Testis (tissue), 3 donors: ENCODE measurements around the gene MYO1D. TPM values are rescaled to one million over a fixed set of nuclear protein-coding genes. Genes with fewer than 3 reads are reported as not detected.

Source experiments
- DNase-seq: peaks from one replicate; pipeline ENCODE4 v3.0.0-alpha.2; 2019
- H3K27ac ChIP-seq, 2 donors: fragments of 200-600 bp; sonication (generic); one replicate each; pipeline ENCODE4 v1.5.1; 2019
- H3K27me3 ChIP-seq: fragments of 200-600 bp; sonication (generic); one replicate; pipeline ENCODE4 v1.5.1; 2019
- H3K36me3 ChIP-seq: fragments of 200-600 bp; sonication (generic); one replicate; pipeline ENCODE4 v1.5.1; 2017; ENCODE audit warnings: low read depth; ENCODE audit errors: missing control alignments
- H3K4me1 ChIP-seq: fragments of 200-600 bp; sonication (generic); one replicate; pipeline ENCODE4 v1.5.1; 2019
- H3K4me3 ChIP-seq, 2 donors: fragments of 200-600 bp; sonication (generic); one replicate each; pipeline ENCODE4 v1.5.1; 2017 to 2019
- H3K9me3 ChIP-seq: fragments of 200-600 bp; sonication (generic); one replicate; pipeline ENCODE4 v1.5.1; 2017
- POLR2A ChIP-seq: fragments of 450-650 bp; IDR thresholded peaks from one replicate; pipeline ENCODE4 v1.6.1; 2017; ENCODE audit warnings: antibody characterized with exemption, mild to moderate bottlenecking, moderate library complexity
- WGBS, 2 donors: methylation state at CpG; one replicate each; pipeline ENCODE4 v1.1.5; 2018; 5-methylcytosine and 5-hydroxymethylcytosine counted together
- intact Hi-C: fragments of 100-400 bp; cut with DNase I; formaldehyde crosslinking; loops from one replicate; pipeline ENCODE4 v1.15.1; 2023; ENCODE audit warnings: low total_unique reads
- polyA plus RNA-seq: library from polyadenylated mRNA; stranded (reverse); fragments of 350-450 nt; fragmentation: Illumina TruSeq; extraction: RNeasy Lipid Tissue Mini Kit (QIAGEN cat#74804); gene quantifications from one replicate; pipeline ENCODE4 v1.2.3, GENCODE V29; 2014; ENCODE audit warnings: low read depth, low replicate concordance; ENCODE audit not compliant: insufficient read depth
- total RNA-seq, 2 donors: library from RNA; depleted of rRNA; stranded (reverse); fragments of >200 nt; gene quantifications; one replicate each; pipeline ENCODE4 v1.2.3, GENCODE V29; 2016
- TF ChIP-seq, protein P1 (sequence below), 3 experiments: fragments of 450-650 bp in 2 of 3; fragments of 200-600 bp in 1 of 3; sonication (generic) in 1 of 3; IDR thresholded peaks; one replicate each; pipeline ENCODE4 v1.5.1; 2016 to 2019; ENCODE audit warnings: antibody characterized with exemption in 3 of 3, mild to moderate bottlenecking in 2 of 3, moderate library complexity in 1 of 3

MYO1D gene
- total and polyA plus RNA-seq, 3 donors from 2014 or later = 29.5 to 34.1 (median 33.6) TPM

DNA sequence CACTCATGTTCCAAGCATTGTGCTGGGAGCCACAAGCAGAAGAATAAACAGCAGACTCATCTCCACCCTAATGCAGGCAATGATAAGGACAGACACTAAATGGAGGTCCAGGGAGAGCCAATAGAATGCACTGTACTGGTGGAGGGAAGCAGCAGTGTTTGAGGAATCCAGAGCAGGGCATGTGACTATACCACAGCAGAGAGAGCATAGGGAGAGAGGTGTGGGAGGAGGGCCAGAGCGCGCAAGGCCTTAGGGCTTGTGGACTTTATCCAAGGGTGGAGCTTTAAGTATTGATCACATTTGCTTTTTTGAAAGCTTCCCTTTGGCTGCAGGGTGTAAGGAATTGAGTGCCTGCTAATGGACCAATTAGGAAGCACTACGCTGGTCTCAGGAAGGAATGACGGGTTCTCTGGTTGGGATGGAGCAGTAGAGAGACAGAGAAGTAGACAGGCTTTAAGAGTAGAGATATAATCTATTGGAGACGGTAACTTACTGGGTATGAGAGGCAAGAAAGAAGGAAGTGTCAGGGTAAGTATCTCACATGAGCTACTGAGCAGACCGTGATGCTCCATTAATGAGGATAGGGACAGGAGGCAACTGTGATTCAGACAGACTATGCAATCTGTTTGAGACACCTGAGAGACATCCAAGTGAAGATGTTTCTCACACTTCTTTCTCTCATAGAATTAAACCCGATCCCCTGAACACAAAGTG lies 82.2 kb downstream of the MYO1D start:
- H3K36me3 ChIP-seq = no peaks in the 10 kb centered on the region
- no peak for DNase-seq
- no peaks in the 10 kb centered on the region for H3K4me1 ChIP-seq
- no peak overlapping the region for H3K27ac ChIP-seq
- WGBS, 2 donors = 84 to 87% methylated on average over 7 of the region's 7 CpGs
- H3K9me3 ChIP-seq = no peaks in the 10 kb centered on the region
- no peaks in the 10 kb centered on the region for H3K27me3 ChIP-seq
- H3K4me3 ChIP-seq = no peak overlapping the region
- intact Hi-C loops = no loop called here
- no peak for TF ChIP-seq POLR2A
- TF ChIP-seq, protein P1, sequence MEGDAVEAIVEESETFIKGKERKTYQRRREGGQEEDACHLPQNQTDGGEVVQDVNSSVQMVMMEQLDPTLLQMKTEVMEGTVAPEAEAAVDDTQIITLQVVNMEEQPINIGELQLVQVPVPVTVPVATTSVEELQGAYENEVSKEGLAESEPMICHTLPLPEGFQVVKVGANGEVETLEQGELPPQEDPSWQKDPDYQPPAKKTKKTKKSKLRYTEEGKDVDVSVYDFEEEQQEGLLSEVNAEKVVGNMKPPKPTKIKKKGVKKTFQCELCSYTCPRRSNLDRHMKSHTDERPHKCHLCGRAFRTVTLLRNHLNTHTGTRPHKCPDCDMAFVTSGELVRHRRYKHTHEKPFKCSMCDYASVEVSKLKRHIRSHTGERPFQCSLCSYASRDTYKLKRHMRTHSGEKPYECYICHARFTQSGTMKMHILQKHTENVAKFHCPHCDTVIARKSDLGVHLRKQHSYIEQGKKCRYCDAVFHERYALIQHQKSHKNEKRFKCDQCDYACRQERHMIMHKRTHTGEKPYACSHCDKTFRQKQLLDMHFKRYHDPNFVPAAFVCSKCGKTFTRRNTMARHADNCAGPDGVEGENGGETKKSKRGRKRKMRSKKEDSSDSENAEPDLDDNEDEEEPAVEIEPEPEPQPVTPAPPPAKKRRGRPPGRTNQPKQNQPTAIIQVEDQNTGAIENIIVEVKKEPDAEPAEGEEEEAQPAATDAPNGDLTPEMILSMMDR (IDR thresholded peaks at IDR 0.05) = no peak

DNA sequence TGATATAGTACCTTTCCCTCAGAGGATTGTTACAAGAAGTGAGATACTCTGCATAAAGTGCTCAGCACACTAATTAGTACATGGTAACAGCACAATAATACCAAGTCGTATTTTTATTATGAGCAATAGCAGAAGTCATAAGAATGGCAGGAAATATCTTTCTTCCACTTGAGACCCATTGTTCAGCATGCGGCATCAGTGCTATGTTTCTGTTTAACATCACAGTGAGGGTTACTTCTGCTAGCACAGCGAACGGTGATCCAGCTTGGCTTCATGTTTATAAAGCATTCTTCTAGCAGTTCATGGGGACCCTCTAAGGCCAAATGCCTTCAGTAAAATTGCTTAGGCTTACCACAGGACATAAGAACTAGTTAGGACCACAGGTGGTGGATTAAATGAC lies 83.1 kb downstream of the MYO1D start:
- no peak overlapping the region for H3K27ac ChIP-seq
- TF ChIP-seq, protein P1 (IDR thresholded peaks at IDR 0.05) = no peak
- TF ChIP-seq POLR2A = no peak
- 85 to 86% methylated on average over 4 of the region's 4 CpGs for WGBS, 2 donors
- H3K36me3 ChIP-seq = no peaks in the 10 kb centered on the region
- H3K4me3 ChIP-seq = no peak overlapping the region
- H3K27me3 ChIP-seq = no peaks in the 10 kb centered on the region
- no peak for DNase-seq
- intact Hi-C loops = no loop called here
- no peaks in the 10 kb centered on the region for H3K9me3 ChIP-seq
- no peaks in the 10 kb centered on the region for H3K4me1 ChIP-seq

DNA sequence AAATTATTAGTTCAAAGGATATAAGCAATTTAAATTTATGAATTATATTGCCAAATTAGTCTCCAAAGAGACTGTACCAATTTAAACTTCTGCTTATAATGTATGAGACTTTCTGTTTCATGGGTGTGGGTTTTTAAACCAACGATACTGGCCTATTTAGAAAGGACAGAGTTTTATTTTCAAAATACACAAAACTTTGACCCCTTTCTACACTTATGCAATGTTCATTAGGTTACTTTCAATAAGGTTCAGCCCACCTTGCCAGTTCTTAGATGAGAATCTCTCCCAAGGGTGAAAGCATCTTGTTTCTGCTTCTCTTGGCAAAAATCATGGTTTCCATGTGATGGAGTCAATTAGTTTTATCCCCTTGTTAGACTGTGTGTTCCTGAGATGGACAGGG lies 84.7 kb downstream of the MYO1D start:
- Histone ChIP-seq H3K36me3 (no peaks in the 10 kb centered on the region), H3K27me3 (no peaks in the 10 kb centered on the region), H3K4me1 (no peaks in the 10 kb centered on the region), H3K9me3 (no peaks in the 10 kb centered on the region), H3K27ac (no peak overlapping the region), H3K4me3 (no peak overlapping the region)
- TF ChIP-seq, protein P1 (IDR thresholded peaks at IDR 0.05) = no peak
- no peak for TF ChIP-seq POLR2A
- DNase-seq = no peak
- intact Hi-C loops = no loop called here
- 76 to 96% methylated on average over 1 of the region's 1 CpG for WGBS, 2 donors

DNA sequence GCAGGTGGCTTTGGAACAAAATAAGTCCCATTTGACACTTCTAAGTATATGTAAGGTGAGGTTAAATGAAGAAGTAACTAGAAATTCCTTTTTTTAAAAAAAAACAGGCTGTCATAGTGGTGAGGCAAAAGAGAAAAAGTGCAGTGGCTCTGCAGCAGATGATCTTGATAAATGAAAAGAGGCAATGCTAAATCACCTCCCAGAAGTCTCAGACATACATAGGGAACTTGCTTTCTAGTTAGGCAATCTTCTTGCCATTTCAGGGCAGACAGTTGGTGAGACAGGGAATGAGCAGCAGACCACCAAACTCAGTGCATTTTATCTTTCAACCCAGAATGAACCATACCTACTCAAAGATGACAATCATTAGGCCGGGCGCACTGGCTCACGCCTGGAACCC lies 90.8 kb downstream of the MYO1D start:
- Histone ChIP-seq H3K4me3 (no peak overlapping the region), H3K4me1 (no peaks in the 10 kb centered on the region), H3K27ac (no peak overlapping the region), H3K36me3 (no peaks in the 10 kb centered on the region), H3K27me3 (no peaks in the 10 kb centered on the region), H3K9me3 (no peaks in the 10 kb centered on the region)
- TF ChIP-seq, protein P1 (IDR thresholded peaks at IDR 0.05) = no peak
- no peak for TF ChIP-seq POLR2A
- no peak for DNase-seq
- intact Hi-C loops = no loop called here
- 90 to 97% methylated on average over 3 of the region's 3 CpGs for WGBS, 2 donors

DNA sequence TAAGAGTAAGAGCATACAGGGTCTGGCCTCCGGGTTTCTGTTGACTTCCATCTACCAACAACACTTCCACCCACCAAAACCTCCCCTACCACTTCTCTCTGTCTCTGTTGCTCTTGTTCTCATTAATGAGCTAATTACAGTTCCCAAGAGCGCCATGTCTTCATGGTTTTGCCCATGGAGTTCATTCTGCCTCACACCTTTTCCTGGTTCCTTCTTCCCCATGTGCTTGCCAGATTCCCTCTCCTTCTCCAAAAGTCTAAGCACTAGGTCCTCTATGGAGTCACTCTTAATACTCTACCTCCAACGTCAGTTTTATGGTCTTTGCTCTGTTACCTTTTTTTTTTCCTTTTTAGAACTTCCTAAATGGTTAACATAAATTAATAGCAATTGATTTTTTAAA lies 92.8 kb downstream of the MYO1D start:
- no peaks in the 10 kb centered on the region for H3K36me3 ChIP-seq
- intact Hi-C loops = loop anchor here (5.0 kb wide), 1 partner anchor 93 kb away; the partner anchor contains the start of gene MYO1D
- no peaks in the 10 kb centered on the region for H3K9me3 ChIP-seq
- no peak overlapping the region for H3K4me3 ChIP-seq
- 84 to 86% methylated on average over 3 of the region's 3 CpGs for WGBS, 2 donors
- TF ChIP-seq, protein P1 (IDR thresholded peaks at IDR 0.05) = no peak
- no peak for TF ChIP-seq POLR2A
- no peak overlapping the region for H3K27ac ChIP-seq
- DNase-seq = no peak
- no peaks in the 10 kb centered on the region for H3K27me3 ChIP-seq
- H3K4me1 ChIP-seq = no peaks in the 10 kb centered on the region
